WTC11 (cell line): ENCODE results near the gene KCND3. TPM values are rescaled to one million over a fixed set of nuclear protein-coding genes. Genes with fewer than 3 reads are reported as not detected.

Experiments used
- ATAC-seq: fragments of 200-7000 bp; cut with Tn5 transposase; 2 replicates; pipeline ENCODE4 v1.10.0; 2021; ENCODE audit warnings: mild to moderate bottlenecking, moderate library complexity
- CTCF ChIA-PET: fragments of 300-600 bp; sonication (Branson Sonifier 250); formaldehyde crosslinking; loops from one replicate; lab custom pipeline; 2021; ENCODE audit warnings: antibody characterized with exemption; lab: Charles Lee
- POLR2A ChIA-PET: fragments of 350-600 bp; sonication (Branson Sonifier 250); formaldehyde crosslinking; loops from one replicate; lab custom pipeline; 2021; ENCODE audit warnings: antibody characterized with exemption; lab: Charles Lee
- DNase-seq: peaks from one replicate; pipeline ENCODE4 v3.0.0; 2021; ENCODE audit warnings: low spot score
- H3K27ac Mint-ChIP-seq: 2 replicates; pipeline ENCODE4 v1.8.0; 2021; ENCODE audit warnings: mixed read lengths
- H3K27me3 Mint-ChIP-seq: 2 replicates; pipeline ENCODE4 v1.8.0; 2021; ENCODE audit warnings: low read depth, mild to moderate bottlenecking, moderate library complexity, mixed read lengths
- H3K36me3 Mint-ChIP-seq: 2 replicates; pipeline ENCODE4 v1.8.0; 2021; ENCODE audit warnings: mixed read lengths
- H3K4me1 Mint-ChIP-seq: 2 replicates; pipeline ENCODE4 v1.8.0; 2022; ENCODE audit warnings: mixed read lengths
- H3K4me3 Mint-ChIP-seq: 2 replicates; pipeline ENCODE4 v1.8.0; 2021; ENCODE audit warnings: mild to moderate bottlenecking, moderate library complexity, mixed read lengths
- H3K9me3 Mint-ChIP-seq: 2 replicates; pipeline ENCODE4 v1.8.0; 2021; ENCODE audit warnings: mixed read lengths
- ATF3 ChIP-seq: sonication (generic); formaldehyde crosslinking; conservative IDR thresholded peaks from 2 replicates; pipeline ENCODE4 v1.8.1; 2022; ENCODE audit warnings: mild to moderate bottlenecking, missing genetic modification reagents
- ATF6 ChIP-seq: sonication (generic); formaldehyde crosslinking; IDR thresholded peaks from 2 replicates; pipeline ENCODE4 v1.8.1; 2023; ENCODE audit warnings: mild to moderate bottlenecking, missing genetic modification reagents
- CBFB ChIP-seq: sonication (generic); formaldehyde crosslinking; IDR thresholded peaks from 2 replicates; pipeline ENCODE4 v1.8.1; 2022; ENCODE audit warnings: mild to moderate bottlenecking, low read depth, missing genetic modification reagents
- ESRRA ChIP-seq: sonication (generic); formaldehyde crosslinking; IDR thresholded peaks from 2 replicates; pipeline ENCODE4 v1.8.1; 2022; ENCODE audit warnings: mild to moderate bottlenecking, missing genetic modification reagents, borderline replicate concordance
- ETV6 ChIP-seq: sonication (generic); formaldehyde crosslinking; IDR thresholded peaks from 2 replicates; pipeline ENCODE4 v1.8.1; 2022; ENCODE audit warnings: mild to moderate bottlenecking, missing genetic modification reagents
- FOXK1 ChIP-seq: sonication (generic); formaldehyde crosslinking; IDR thresholded peaks from 2 replicates; pipeline ENCODE4 v1.8.0; 2022; ENCODE audit warnings: mild to moderate bottlenecking, moderate library complexity, missing genetic modification reagents
- FOXP1 ChIP-seq: sonication (generic); formaldehyde crosslinking; IDR thresholded peaks from 2 replicates; pipeline ENCODE4 v1.8.0; 2022; ENCODE audit warnings: missing genetic modification reagents, mild to moderate bottlenecking, moderate library complexity, borderline replicate concordance
- GTF2I ChIP-seq: fragments of 250-450 bp; sonication (Bioruptor Pico); conservative IDR thresholded peaks from 2 replicates; pipeline ENCODE4 v1.4.0; 2021; ENCODE audit warnings: mild to moderate bottlenecking
- IRF1 ChIP-seq: sonication (generic); formaldehyde crosslinking; IDR thresholded peaks from 2 replicates; pipeline ENCODE4 v1.8.0; 2023; ENCODE audit warnings: missing genetic modification reagents
- KAT7 ChIP-seq: sonication (generic); formaldehyde crosslinking; IDR thresholded peaks from 2 replicates; pipeline ENCODE4 v1.8.1; 2023; ENCODE audit warnings: missing genetic modification reagents, mild to moderate bottlenecking, borderline replicate concordance
- MXD4 ChIP-seq: fragments of 250-450 bp; sonication (Bioruptor Pico); IDR thresholded peaks from 2 replicates; pipeline ENCODE4 v1.8.0; 2021; ENCODE audit warnings: mild to moderate bottlenecking, moderate library complexity, borderline replicate concordance
- MYBL2 ChIP-seq: sonication (generic); formaldehyde crosslinking; IDR thresholded peaks from 2 replicates; pipeline ENCODE4 v1.8.1; 2023; ENCODE audit warnings: mild to moderate bottlenecking, moderate library complexity, missing genetic modification reagents
- NFE2L1 ChIP-seq: sonication (generic); formaldehyde crosslinking; IDR thresholded peaks from 2 replicates; pipeline ENCODE4 v1.8.1; 2023; ENCODE audit warnings: missing genetic modification reagents
- PRRX2 ChIP-seq: fragments of 250-450 bp; sonication (Bioruptor Pico); IDR thresholded peaks from 2 replicates; pipeline ENCODE4 v1.8.0; 2021; ENCODE audit warnings: mild to moderate bottlenecking
- STAT6 ChIP-seq: sonication (generic); formaldehyde crosslinking; conservative IDR thresholded peaks from 2 replicates; pipeline ENCODE4 v1.8.1; 2023; ENCODE audit warnings: mild to moderate bottlenecking, low read depth, missing genetic modification reagents, moderate library complexity
- TEAD4 ChIP-seq: sonication (generic); formaldehyde crosslinking; IDR thresholded peaks from 2 replicates; pipeline ENCODE4 v1.8.0; 2022; ENCODE audit warnings: mild to moderate bottlenecking, missing genetic modification reagents
- USF1 ChIP-seq: sonication (generic); formaldehyde crosslinking; IDR thresholded peaks from 2 replicates; pipeline ENCODE4 v1.8.0; 2022; ENCODE audit warnings: mild to moderate bottlenecking, missing genetic modification reagents
- USF2 ChIP-seq: sonication (generic); formaldehyde crosslinking; IDR thresholded peaks from 2 replicates; pipeline ENCODE4 v1.8.1; 2023; ENCODE audit warnings: mild to moderate bottlenecking, missing genetic modification reagents, moderate library complexity
- ZBTB43 ChIP-seq: sonication (generic); formaldehyde crosslinking; IDR thresholded peaks from 2 replicates; pipeline ENCODE4 v1.8.1; 2023; ENCODE audit warnings: mild to moderate bottlenecking, missing genetic modification reagents
- ZNF416 ChIP-seq: fragments of 250-450 bp; sonication (Bioruptor Pico); IDR thresholded peaks from 2 replicates; pipeline ENCODE4 v1.9.0; 2021; ENCODE audit warnings: mild to moderate bottlenecking, inconsistent platforms
- ZNF512 ChIP-seq: sonication (generic); formaldehyde crosslinking; IDR thresholded peaks from 2 replicates; pipeline ENCODE4 v1.8.1; 2022; ENCODE audit warnings: missing genetic modification reagents, borderline replicate concordance
- total RNA-seq: library from RNA; stranded (reverse); gene quantifications from 3 replicates; pipeline ENCODE4 v1.2.3, GENCODE V29; 2021

KCND3 gene
- total RNA-seq, 1 experiment from 2014 or later: 0.35 TPM

GRCh38 chr1:111725192-111725591 lies 264.3 kb downstream of the KCND3 start:
- no peak for DNase-seq
- POLR2A ChIA-PET: interaction anchor here (1.6 kb wide), 1 partner anchor 13 kb away, joined by 3 read pairs; no protein-coding TSS in a partner anchor
- Mint-ChIP-seq H3K27ac (no peak overlapping the region), H3K27me3 (no peaks in the 10 kb centered on the region), H3K4me3 (no peak overlapping the region), H3K9me3 (no peaks in the 10 kb centered on the region), H3K36me3 (peaks cover 11% of the 10 kb centered on the region; the same call in 1 of the 2 replicates), H3K4me1 (peaks cover 64% of the 10 kb centered on the region)
- peak; percentile 16 for ATAC-seq
- CTCF ChIA-PET: interaction anchor here (0.6 to 2.7 kb wide), 7 partner anchors 9 to 243 kb away, joined by 3 to 14 read pairs (median 4); partner anchors contain the start of gene INKA2
- TF ChIP-seq FOXP1 (CRISPR knock-in tag) (no peak), ZNF512 (no peak), IRF1 (CRISPR knock-in tag) (no peak), MXD4 (no peak), USF2 (CRISPR knock-in tag) (peak; percentile 55), MYBL2 (CRISPR knock-in tag) (no peak), CBFB (CRISPR knock-in tag) (no peak), TEAD4 (CRISPR knock-in tag) (no peak), USF1 (CRISPR knock-in tag) (peak; percentile 52; the same call in 1 of the 2 replicates), GTF2I (CRISPR knock-in tag) (no peak), ETV6 (no peak), ESRRA (0 out of 2 replicates have a peak, but pooled peaks have one; percentile 33), STAT6 (CRISPR knock-in tag) (no peak), ZBTB43 (CRISPR knock-in tag) (no peak), FOXK1 (no peak), NFE2L1 (CRISPR knock-in tag) (no peak), KAT7 (CRISPR knock-in tag) (no peak), PRRX2 (CRISPR knock-in tag) (no peak), ZNF416 (CRISPR knock-in tag) (no peak), ATF3 (CRISPR knock-in tag) (no peak), ATF6 (CRISPR knock-in tag) (no peak)
